WI38 (cell line): ENCODE measurements around the gene CUTA.

Source experiments
- H3K4me3 ChIP-seq: 2 replicates; pipeline ENCODE4 v1.5.1; 2011; ENCODE audit warnings: low read depth, mild to moderate bottlenecking, control low read depth, low read length
- CTCF ChIP-seq: IDR thresholded peaks from 2 replicates; pipeline ENCODE4 v1.5.1; 2012; ENCODE audit warnings: low read depth, mild to moderate bottlenecking, control low read depth, low read length

Gene CUTA

GRCh38 chr6:33392595-33392948, 25.3 kb downstream of the CUTA start:
- TF ChIP-seq CTCF = no peak
- H3K4me3 ChIP-seq = peak overlapping the region; percentile 88

- TF ChIP-seq CTCF = no peak
- H3K4me3 ChIP-seq = peak overlapping the region; percentile 88
These were observed 25.8 kb downstream of the CUTA start for GRCh38 chr6:33391922-33392594.

- H3K4me3 ChIP-seq = peak within 1 kb of the TSS; percentile 88
- peak; percentile 87 for TF ChIP-seq CTCF
These were observed 26.5 kb downstream of the CUTA start, which contains the start of gene KIFC1 for GRCh38 chr6:33391278-33391921. Gene KIFC1, plus strand, starts transcription at chr6:33391823. Its CDS starts 163 bp downstream, at chr6:33391986.

- H3K4me3 ChIP-seq = peak overlapping the region; percentile 27; the same call in 1 of the 2 replicates
- TF ChIP-seq CTCF = no peak
These were observed 27.1 kb downstream of the CUTA start for GRCh38 chr6:33390767-33391277.

- H3K4me3 ChIP-seq = no peak overlapping the region
- TF ChIP-seq CTCF = no peak
These were observed 27.7 kb downstream of the CUTA start for GRCh38 chr6:33390173-33390572.

GRCh38 chr6:33384581-33385020, 33.3 kb downstream of the CUTA start:
- H3K4me3 ChIP-seq = no peak overlapping the region
- TF ChIP-seq CTCF = peak; percentile 57
